ENCODE measurements around the gene EPB41L4B.

The EPB41L4B gene

GRCh38 chr9:109191746-109192145, 129.1 kb downstream of the EPB41L4B start (continued):
- TF ChIP-seq ZNF791 (tag by site-specific recombination; IDR thresholded peaks at IDR 0.05) (no peak), ZNF645 (tag by site-specific recombination; IDR thresholded peaks at IDR 0.05) (no peak), ZNF785 (tag by site-specific recombination; IDR thresholded peaks at IDR 0.05) (no peak), ZNF658 (tag by site-specific recombination; IDR thresholded peaks at IDR 0.05) (no peak), ZNF549 (tag by site-specific recombination; IDR thresholded peaks at IDR 0.05) (no peak), HOXC10 (CRISPR knock-in tag; IDR thresholded peaks at IDR 0.05) (no peak), ZNF24 (tag by site-specific recombination; IDR thresholded peaks at IDR 0.05) (no peak)

- Histone ChIP-seq H3K27ac (ENCODE audit: extremely low read depth, low read depth, low read length) (no peak overlapping the region), H3K4me1 (ENCODE audit: control insufficient read depth, insufficient read depth, low read length) (no peaks in the 10 kb centered on the region), H3K36me3 (ENCODE audit: control insufficient read depth in 2 of 2, insufficient read depth in 1 of 2, low read length in 2 of 2) (no peaks in the 10 kb centered on the region), H3K9me3 (ENCODE audit: control insufficient read depth, insufficient read depth, low read depth, low read length) (no peaks in the 10 kb centered on the region), H3K4me3 (ENCODE audit: low read depth, low read length) (no peak overlapping the region)
- no peak for TF ChIP-seq ZNF843 (tag by site-specific recombination; IDR thresholded peaks at IDR 0.05)
- TF ChIP-seq ZNF549 (tag by site-specific recombination; IDR thresholded peaks at IDR 0.05): no peak
- no peak for TF ChIP-seq ZBTB21 (tag by site-specific recombination; IDR thresholded peaks at IDR 0.05)
- TF ChIP-seq ZNF184 (tag by site-specific recombination; IDR thresholded peaks at IDR 0.05): no peak
- TF ChIP-seq ZNF214 (tag by site-specific recombination; IDR thresholded peaks at IDR 0.05; ENCODE audit: borderline replicate concordance): no peak
- TF ChIP-seq ZNF169 (tag by site-specific recombination; IDR thresholded peaks at IDR 0.05): no peak
- no peak for TF ChIP-seq ZBTB48 (tag by site-specific recombination; IDR thresholded peaks at IDR 0.05)
- TF ChIP-seq MYNN (tag by site-specific recombination; IDR thresholded peaks at IDR 0.05; ENCODE audit: borderline replicate concordance): no peak
- TF ChIP-seq ZNF513 (tag by site-specific recombination; IDR thresholded peaks at IDR 0.05): no peak
- no peak for TF ChIP-seq ZNF157 (tag by site-specific recombination; IDR thresholded peaks at IDR 0.05)
- no peak for TF ChIP-seq ZNF433 (tag by site-specific recombination; IDR thresholded peaks at IDR 0.05; ENCODE audit: low read depth)
- TF ChIP-seq KLF10 (tag by site-specific recombination; IDR thresholded peaks at IDR 0.05): no peak
- TF ChIP-seq ZNF624 (tag by site-specific recombination; IDR thresholded peaks at IDR 0.05): no peak
- no peak for TF ChIP-seq ZNF2 (tag by site-specific recombination; IDR thresholded peaks at IDR 0.05)
- POLR2A ChIA-PET: no interaction called here
- CTCF ChIA-PET: interaction anchor here (0.6 kb wide), 1 partner anchor 68 kb away, joined by 3 read pairs; no protein-coding TSS in a partner anchor
Measured at GRCh38 chr9:109190151-109190550, 130.7 kb downstream of the EPB41L4B start.

GRCh38 chr9:109186857-109187520, 133.9 kb downstream of the EPB41L4B start:
- CTCF ChIA-PET: interaction anchor here (0.9 kb wide), 1 partner anchor 283 kb away, joined by 4 read pairs; no protein-coding TSS in a partner anchor
- POLR2A ChIA-PET: interaction anchor here (0.8 kb wide), 1 partner anchor 29 kb away, joined by 4 read pairs; no protein-coding TSS in a partner anchor
- no peak overlapping the region for H3K4me3 ChIP-seq (ENCODE audit: low read depth, low read length)
- H3K4me1 ChIP-seq (ENCODE audit: control insufficient read depth, insufficient read depth, low read length): no peaks in the 10 kb centered on the region
- no peaks in the 10 kb centered on the region for H3K9me3 ChIP-seq (ENCODE audit: control insufficient read depth, insufficient read depth, low read depth, low read length)
- H3K27ac ChIP-seq (ENCODE audit: extremely low read depth, low read depth, low read length): no peak overlapping the region
- no peaks in the 10 kb centered on the region for H3K36me3 ChIP-seq (ENCODE audit: control insufficient read depth in 2 of 2, insufficient read depth in 1 of 2, low read length in 2 of 2)
- TF ChIP-seq ZNF37A (tag by site-specific recombination; IDR thresholded peaks at IDR 0.05) (no peak), TSHZ1 (tag by site-specific recombination; IDR thresholded peaks at IDR 0.05; ENCODE audit: borderline replicate concordance) (no peak), GFI1B (tag by site-specific recombination; IDR thresholded peaks at IDR 0.05) (no peak), OSR2 (tag by site-specific recombination; IDR thresholded peaks at IDR 0.05) (no peak), ZNF624 (tag by site-specific recombination; IDR thresholded peaks at IDR 0.05) (no peak), ZNF785 (tag by site-specific recombination; IDR thresholded peaks at IDR 0.05) (no peak), ZNF707 (tag by site-specific recombination; IDR thresholded peaks at IDR 0.05) (no peak), SP2 (tag by site-specific recombination; IDR thresholded peaks at IDR 0.05) (no peak), ZNF10 (tag by site-specific recombination; IDR thresholded peaks at IDR 0.05) (no peak), ATF2 (tag by site-specific recombination; IDR thresholded peaks at IDR 0.05; ENCODE audit: low read depth) (no peak), ZNF214 (tag by site-specific recombination; IDR thresholded peaks at IDR 0.05; ENCODE audit: borderline replicate concordance) (no peak)

All from HEK293 (cell line).